H1 (cell line): ENCODE results near the gene PMFBP1. TPM values are rescaled to one million over a fixed set of nuclear protein-coding genes. Genes with fewer than 3 reads are reported as not detected.

Source experiments
- CTCF ChIA-PET: fragments of 300-600 bp; sonication (Branson Sonifier 250); formaldehyde crosslinking; loops from one replicate; lab custom pipeline; 2021; ENCODE audit not compliant: partially characterized antibody; lab: Charles Lee
- POLR2A ChIA-PET: fragments of 300-600 bp; sonication (Branson Sonifier 250); formaldehyde crosslinking; loops from one replicate; lab custom pipeline; 2021; ENCODE audit warnings: inconsistent platforms; ENCODE audit not compliant: partially characterized antibody; lab: Charles Lee
- DNase-seq, 2 experiments: peaks; one replicate each; pipeline versions ENCODE4 v3.0.0 to v3.0.0-alpha.2; 2010 to 2022; ENCODE audit warnings: low spot score in 2 of 2, low read depth in 1 of 2, mixed read lengths in 1 of 2
- FAIRE-seq: peaks from 2 replicates; lab custom pipeline; 2011; peaks lifted over from hg19 to GRCh38; lab: Jason Lieb, UNC
- H2AFZ ChIP-seq: 2 replicates; pipeline ENCODE4 v1.8.1; 2012; ENCODE audit warnings: low read length, inconsistent platforms
- H2AK5ac ChIP-seq: 2 replicates; pipeline ENCODE4 v1.6.1; 2013; ENCODE audit warnings: low read depth, low read length
- H2BK120ac ChIP-seq: replicated peaks from 2 replicates; pipeline ENCODE3; 2013; ENCODE audit warnings: low read depth, low read length, inconsistent platforms
- H2BK12ac ChIP-seq: 2 replicates; pipeline ENCODE4 v1.6.1; 2013; ENCODE audit warnings: low read depth, low read length
- H2BK15ac ChIP-seq: 2 replicates; pipeline ENCODE4 v1.6.1; 2013; ENCODE audit warnings: low read length
- H2BK20ac ChIP-seq: 2 replicates; pipeline ENCODE4 v1.6.1; 2013; ENCODE audit warnings: low read length
- H2BK5ac ChIP-seq: 2 replicates; pipeline ENCODE4 v1.6.1; 2013; ENCODE audit warnings: low read depth, low read length
- H3K14ac ChIP-seq: 2 replicates; pipeline ENCODE4 v1.6.1; 2013; ENCODE audit warnings: inconsistent platforms; ENCODE audit not compliant: insufficient read length
- H3K18ac ChIP-seq: 2 replicates; pipeline ENCODE4 v1.6.1; 2013; ENCODE audit warnings: low read length; ENCODE audit errors: extremely low read depth
- H3K23ac ChIP-seq: 2 replicates; pipeline ENCODE4 v1.6.1; 2013; ENCODE audit warnings: inconsistent platforms; ENCODE audit not compliant: insufficient read length
- H3K23me2 ChIP-seq: 2 replicates; pipeline ENCODE4 v1.6.1; 2013; ENCODE audit warnings: low read depth, low read length
- H3K27ac ChIP-seq: 2 replicates; pipeline ENCODE4 v1.6.1; 2011; ENCODE audit warnings: low read depth, low read length, inconsistent platforms
- H3K27me3 ChIP-seq, 4 experiments: replicated peaks in 1 of 4; 1 replicate in 1 of 4; 2 replicates in 3 of 4; pipeline versions ENCODE4 v1.6.1 to v1.8.1; 2011 to 2013; ENCODE audit warnings: low read length in 3 of 4, mild to moderate bottlenecking in 3 of 4, inconsistent platforms in 2 of 4, mixed read lengths in 2 of 4, moderate library complexity in 1 of 4; ENCODE audit not compliant: control insufficient read depth in 3 of 4, insufficient read depth in 3 of 4; ENCODE audit errors: extremely low read depth in 1 of 4
- H3K36me3 ChIP-seq, 4 experiments: 2 replicates each; pipeline versions ENCODE4 v1.6.1 to v1.8.1; 2011 to 2013; ENCODE audit warnings: mild to moderate bottlenecking in 4 of 4, low read length in 3 of 4, moderate library complexity in 2 of 4, control low read depth in 1 of 4, inconsistent platforms in 1 of 4; ENCODE audit not compliant: insufficient read depth in 4 of 4, control insufficient read depth in 2 of 4
- H3K4ac ChIP-seq: replicated peaks from 2 replicates; pipeline ENCODE3; 2013; ENCODE audit warnings: low read length, low read depth, mixed read lengths, inconsistent platforms; ENCODE audit not compliant: insufficient read length
- H3K4me1 ChIP-seq, 4 experiments: replicated peaks in 1 of 4; 1 replicate in 1 of 4; 2 replicates in 3 of 4; pipeline versions ENCODE4 v1.6.1 to v1.8.1; 2011 to 2013; ENCODE audit warnings: low read length in 3 of 4, inconsistent platforms in 2 of 4, mixed read lengths in 1 of 4; ENCODE audit not compliant: insufficient read depth in 4 of 4, control insufficient read depth in 3 of 4
- H3K4me2 ChIP-seq, 2 experiments: 2 replicates each; pipeline versions ENCODE4 v1.6.1 to v1.8.1; 2011 to 2013; ENCODE audit warnings: low read depth in 2 of 2, low read length in 2 of 2, control low read depth in 1 of 2, inconsistent platforms in 1 of 2, mild to moderate bottlenecking in 1 of 2; ENCODE audit not compliant: insufficient read depth in 1 of 2
- H3K4me3 ChIP-seq, 4 experiments: fragments of 200-600, 300-600 bp in 1 of 4; sonication (generic), shearing (Covaris generic), sonication (Bioruptor Twin) in 1 of 4; 2 replicates each; pipeline versions ENCODE4 v1.5.1 to v1.8.1; 2011 to 2016; ENCODE audit warnings: low read length in 4 of 4, low read depth in 3 of 4, control low read depth in 2 of 4, inconsistent platforms in 2 of 4, mild to moderate bottlenecking in 2 of 4, mixed read lengths in 1 of 4, moderate library complexity in 1 of 4; ENCODE audit not compliant: insufficient read depth in 2 of 4; ENCODE audit errors: extremely low read depth in 1 of 4
- H3K56ac ChIP-seq: replicated peaks from 2 replicates; pipeline ENCODE3; 2013; ENCODE audit warnings: low read depth, mild to moderate bottlenecking, mixed read lengths, low read length, inconsistent platforms; ENCODE audit not compliant: insufficient read length
- H3K79me1 ChIP-seq: 2 replicates; pipeline ENCODE4 v1.6.1; 2013; ENCODE audit warnings: low read depth, low read length, control low read depth
- H3K79me2 ChIP-seq, 2 experiments: 2 replicates each; pipeline versions ENCODE4 v1.6.1 to v1.8.1; 2012 to 2013; ENCODE audit warnings: low read length in 2 of 2, mild to moderate bottlenecking in 2 of 2, inconsistent platforms in 1 of 2; ENCODE audit not compliant: insufficient read depth in 2 of 2, control insufficient read depth in 1 of 2
- H3K9ac ChIP-seq, 4 experiments: replicated peaks in 1 of 4; 1 replicate in 1 of 4; 2 replicates in 3 of 4; pipeline versions ENCODE4 v1.6.1 to v1.8.1; 2011 to 2013; ENCODE audit warnings: low read depth in 3 of 4, low read length in 3 of 4, control low read depth in 2 of 4, mild to moderate bottlenecking in 2 of 4, moderate library complexity in 2 of 4, inconsistent platforms in 1 of 4; ENCODE audit errors: extremely low read depth in 1 of 4
- H3K9me3 ChIP-seq, 2 experiments: 2 replicates each; pipeline versions ENCODE4 v1.6.1 to v1.8.1; 2012 to 2013; ENCODE audit warnings: mild to moderate bottlenecking in 2 of 2, moderate library complexity in 2 of 2, control low read depth in 1 of 2, inconsistent platforms in 1 of 2, low read depth in 1 of 2, low read length in 1 of 2, mixed read lengths in 1 of 2; ENCODE audit not compliant: insufficient read depth in 2 of 2
- H4K20me1 ChIP-seq, 2 experiments: replicated peaks in 1 of 2; 2 replicates each; pipeline versions ENCODE3 to v1.8.1; 2011 to 2013; ENCODE audit warnings: inconsistent platforms in 2 of 2, low read length in 2 of 2, mild to moderate bottlenecking in 1 of 2; ENCODE audit not compliant: insufficient read depth in 2 of 2, control insufficient read depth in 1 of 2
- H4K5ac ChIP-seq: 2 replicates; pipeline ENCODE4 v1.6.1; 2013; ENCODE audit warnings: low read length, low read depth, mixed read lengths, inconsistent platforms; ENCODE audit not compliant: insufficient read length
- H4K8ac ChIP-seq: 2 replicates; pipeline ENCODE4 v1.8.0; 2013; ENCODE audit warnings: mild to moderate bottlenecking, moderate library complexity, low read length, inconsistent platforms; ENCODE audit not compliant: insufficient read depth; ENCODE audit errors: extremely low read depth
- H4K91ac ChIP-seq: replicated peaks from 2 replicates; pipeline ENCODE3; 2013; ENCODE audit warnings: low read length, mixed read lengths, inconsistent platforms; ENCODE audit not compliant: insufficient read length
- CREB1 ChIP-seq: IDR thresholded peaks from 2 replicates; pipeline ENCODE4 v1.6.1; 2012; ENCODE audit warnings: inconsistent platforms
- FOSL1 ChIP-seq: IDR thresholded peaks from 2 replicates; pipeline ENCODE4 v1.6.1; 2011; ENCODE audit warnings: mild to moderate bottlenecking, low read depth, low read length, moderate library complexity; ENCODE audit not compliant: insufficient read depth
- GABPA ChIP-seq: IDR thresholded peaks from 2 replicates; pipeline ENCODE4 v1.6.1; 2011; ENCODE audit warnings: mild to moderate bottlenecking, low read length, moderate library complexity, borderline replicate concordance; ENCODE audit not compliant: insufficient read depth
- JUN ChIP-seq: IDR thresholded peaks from 2 replicates; pipeline ENCODE4 v1.6.1; 2011; ENCODE audit warnings: low read depth, mild to moderate bottlenecking, improper control_type of control experiment, low read length
- MAFK ChIP-seq: IDR thresholded peaks from 2 replicates; pipeline ENCODE4 v1.6.1; 2012; ENCODE audit warnings: low read depth, mild to moderate bottlenecking, improper control_type of control experiment, low read length
- POLR2A ChIP-seq, 2 experiments: IDR thresholded peaks; 1 replicate in 1 of 2; 2 replicates in 1 of 2; pipeline ENCODE4 v1.6.1; 2011; ENCODE audit warnings: low read depth in 2 of 2, low read length in 2 of 2, mild to moderate bottlenecking in 2 of 2; ENCODE audit errors: control extremely low read depth in 1 of 2
- POU5F1 ChIP-seq: IDR thresholded peaks from 2 replicates; pipeline ENCODE4 v1.6.1; 2011; ENCODE audit warnings: low read depth, mild to moderate bottlenecking, low read length, moderate library complexity
- SIN3A ChIP-seq, 2 experiments: IDR thresholded peaks in 1 of 2; conservative IDR thresholded peaks in 1 of 2; 2 replicates each; pipeline ENCODE4 v1.6.1; 2011 to 2012; ENCODE audit warnings: low read length in 2 of 2, improper control_type of control experiment in 1 of 2, low read depth in 1 of 2, mild to moderate bottlenecking in 1 of 2
- SIRT6 ChIP-seq: IDR thresholded peaks from one replicate; pipeline ENCODE4 v1.7.1; 2012; ENCODE audit warnings: low read length, inconsistent platforms
- SUZ12 ChIP-seq: fragments of 200-600 bp; sonication (generic); IDR thresholded peaks from 2 replicates; pipeline ENCODE4 v1.6.1; 2012; ENCODE audit warnings: mild to moderate bottlenecking, inconsistent platforms, low read length, moderate library complexity, mixed read lengths
- TBP ChIP-seq: IDR thresholded peaks from 2 replicates; pipeline ENCODE4 v1.6.1; 2011; ENCODE audit warnings: low read depth, low read length, improper control_type of control experiment
- WGBS, 2 experiments: shearing (Covaris generic) in 1 of 2; methylation state at CpG; one replicate each; pipeline versions ENCODE4 v1.1.6 to v1.1.7; 2013 to 2015; ENCODE audit warnings: low lambda C conversion rate in 2 of 2, mixed read lengths in 2 of 2, inconsistent platforms in 1 of 2, low coverage in 1 of 2, missing lambda C conversion rate in 1 of 2; ENCODE audit not compliant: insufficient replicate concordance in 2 of 2, insufficient coverage in 1 of 2, insufficient read length in 1 of 2; ENCODE audit errors: extremely low coverage in 1 of 2, missing lambda C conversion rate in 1 of 2; 5-methylcytosine and 5-hydroxymethylcytosine counted together
- polyA plus RNA-seq, 7 experiments: library from polyadenylated mRNA; depleted of rRNA in 3 of 7; stranded (reverse) in 5 of 7; unstranded in 2 of 7; fragments of >200 nt in 5 of 7; fragments of 200-250 nt in 2 of 7; gene quantifications; 1 replicate in 5 of 7; 2 replicates in 1 of 7; 4 replicates in 1 of 7; pipeline versions ENCODE4 v1.2.1 to v1.2.3, GENCODE V29; 2011 to 2013; ENCODE audit warnings: missing spikeins in 2 of 7, mixed read lengths in 2 of 7
- total RNA-seq: library from RNA; stranded (reverse); fragmentation: NEBNext Ultra II Directional; extraction: Animal tissue kit (Norgen Biotek cat#: 25700); gene quantifications from 2 replicates; pipeline ENCODE4 v1.2.1, GENCODE V29; 2021

PMFBP1 gene
- total and polyA plus RNA-seq, 2 of the 8 experiments (the other 6 are each of a cell fraction or from before 2014, with no cell fraction given): 0.32 to 1.6 TPM

DNA sequence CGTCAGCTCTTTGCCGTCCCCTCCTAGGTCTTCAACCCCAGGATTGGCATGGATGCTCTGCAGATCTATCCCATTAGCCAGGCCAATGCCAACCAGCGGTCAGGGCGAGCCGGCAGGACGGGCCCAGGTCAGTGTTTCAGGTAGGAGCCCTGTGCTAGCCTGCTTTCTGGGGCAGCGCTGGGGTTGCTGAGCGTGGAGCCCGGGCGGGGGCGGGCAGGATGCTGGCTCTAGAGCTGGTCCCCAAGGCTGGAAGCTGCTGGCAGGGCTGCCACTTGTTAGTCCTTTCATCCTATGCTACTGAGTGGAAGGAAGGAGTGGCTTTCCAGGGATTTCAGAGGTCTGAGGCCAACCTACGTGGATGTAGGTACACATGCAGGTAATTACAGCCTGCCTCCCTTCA is 66.0 kb downstream of the PMFBP1 start:
- Histone ChIP-seq H2BK20ac (no peak overlapping the region), H3K27me3 (no peaks in the 10 kb centered on the region), H3K79me1 (no peaks in the 10 kb centered on the region), H3K9ac (no peak overlapping the region), H4K91ac (no peak overlapping the region), H3K4me1 (no peaks in the 10 kb centered on the region), H4K5ac (no peak overlapping the region), H2BK120ac (no peak overlapping the region), H3K79me2 (no peaks in the 10 kb centered on the region), H3K23ac (no peak overlapping the region), H4K20me1 (peaks cover 4 to 8% of the 10 kb centered on the region in 2 experiments), H3K23me2 (no peaks in the 10 kb centered on the region), H2AFZ (no peak overlapping the region), H3K4ac (no peak overlapping the region), H3K9me3 (no peaks in the 10 kb centered on the region), H3K18ac (no peak overlapping the region), H2BK15ac (no peak overlapping the region), H3K56ac (no peak overlapping the region), H3K14ac (no peak overlapping the region), H3K4me3 (no peak overlapping the region), H3K4me2 (no peak overlapping the region), H3K27ac (no peak overlapping the region), H2BK12ac (no peak overlapping the region), H3K36me3 (peaks cover 44 to 90% (median 77%) of the 10 kb centered on the region in 4 experiments), H2AK5ac (no peak overlapping the region), H2BK5ac (no peak overlapping the region), H4K8ac (no peak overlapping the region)
- no peak for TF ChIP-seq JUN
- TF ChIP-seq SIN3A (conservative IDR thresholded peaks at IDR 0.05 in 1 of 2, IDR thresholded peaks at IDR 0.05 in 1 of 2; ENCODE audit: low read depth in 1 of 2, low read length in 2 of 2): no peak
- no peak for TF ChIP-seq FOSL1
- TF ChIP-seq TBP: no peak
- no peak for TF ChIP-seq SUZ12
- TF ChIP-seq SIRT6: no peak
- no peak for TF ChIP-seq POLR2A (IDR thresholded peaks at IDR 0.05; ENCODE audit: control extremely low read depth in 1 of 2, low read depth in 2 of 2, low read length in 2 of 2)
- no peak for TF ChIP-seq CREB1
- TF ChIP-seq POU5F1: no peak
- no peak for TF ChIP-seq MAFK
- TF ChIP-seq GABPA: no peak
- FAIRE-seq (no peak), DNase-seq (no peak)
- WGBS, 2 experiments: 96% methylated on average over 12 of the region's 12 CpGs; no CpG with 5 or more reads in 1 of the 2 experiments
- POLR2A ChIA-PET: no interaction called here
- CTCF ChIA-PET: interaction anchor here (1.0 to 2.0 kb wide), 2 partner anchors 11 to 19 kb away, joined by 3 to 8 read pairs; no protein-coding TSS in a partner anchor
